T-helper 1 cell treated with Interleukin-12 subunit alpha and Interleukin-12 subunit beta and Interleukin-4 antibody, amounts not matched to agents 30 μg/mL and 1 μg/mL, for 36 hours (primary cell): ENCODE data around the gene EWSR1.
"Not testable (repeated sequence)": the region's sequence is repeated elsewhere in the genome, so short reads cannot be mapped to it uniquely, and the experiment has no call there.

Experiments used
- H3K27ac Mint-ChIP-seq: one replicate; pipeline ENCODE4 v1.8.0; 2021; ENCODE audit warnings: mild to moderate bottlenecking, mixed read lengths
- H3K27me3 Mint-ChIP-seq: one replicate; pipeline ENCODE4 v1.8.0; 2021; ENCODE audit warnings: low read depth, mixed read lengths
- H3K36me3 Mint-ChIP-seq: one replicate; pipeline ENCODE4 v1.8.0; 2021; ENCODE audit warnings: low read depth, mixed read lengths
- H3K4me1 Mint-ChIP-seq: one replicate; pipeline ENCODE4 v1.8.0; 2021; ENCODE audit warnings: low read depth, mixed read lengths
- H3K4me3 Mint-ChIP-seq: one replicate; pipeline ENCODE4 v1.8.0; 2021; ENCODE audit warnings: mild to moderate bottlenecking, moderate library complexity, mixed read lengths
- H3K9me3 Mint-ChIP-seq: one replicate; pipeline ENCODE4 v1.8.0; 2021; ENCODE audit warnings: mixed read lengths

The EWSR1 gene

GRCh38 chr22:29336751-29337490 lies 68.9 kb downstream of the EWSR1 start:
- Mint-ChIP-seq H3K27me3 (no peaks in the 10 kb centered on the region), H3K9me3 (no peaks in the 10 kb centered on the region), H3K27ac (no peak overlapping the region), H3K4me1 (no peaks in the 10 kb centered on the region), H3K36me3 (peaks cover 37% of the 10 kb centered on the region), H3K4me3 (no peak overlapping the region)

GRCh38 chr22:29337631-29338284 lies 69.7 kb downstream of the EWSR1 start:
- H3K27me3 Mint-ChIP-seq: no peaks in the 10 kb centered on the region
- H3K27ac Mint-ChIP-seq: no peak overlapping the region
- H3K4me1 Mint-ChIP-seq: no peaks in the 10 kb centered on the region
- H3K9me3 Mint-ChIP-seq: no peaks in the 10 kb centered on the region
- H3K36me3 Mint-ChIP-seq: peaks cover 40% of the 10 kb centered on the region
- no peak overlapping the region for H3K4me3 Mint-ChIP-seq

GRCh38 chr22:29338398-29338797 lies 70.3 kb downstream of the EWSR1 start:
- no peaks in the 10 kb centered on the region for H3K4me1 Mint-ChIP-seq
- no peaks in the 10 kb centered on the region for H3K27me3 Mint-ChIP-seq
- no peak overlapping the region for H3K27ac Mint-ChIP-seq
- no peak overlapping the region for H3K4me3 Mint-ChIP-seq
- peaks cover 38% of the 10 kb centered on the region for H3K36me3 Mint-ChIP-seq
- no peaks in the 10 kb centered on the region for H3K9me3 Mint-ChIP-seq

- no peak overlapping the region for H3K4me3 Mint-ChIP-seq
- no peaks in the 10 kb centered on the region for H3K9me3 Mint-ChIP-seq
- no peak overlapping the region for H3K27ac Mint-ChIP-seq
- no peaks in the 10 kb centered on the region for H3K4me1 Mint-ChIP-seq
- H3K36me3 Mint-ChIP-seq: peaks cover 38% of the 10 kb centered on the region
- H3K27me3 Mint-ChIP-seq: no peaks in the 10 kb centered on the region
Observed at GRCh38 chr22:29339381-29340235, 71.5 kb downstream of the EWSR1 start.

GRCh38 chr22:29340566-29340965 lies 72.5 kb downstream of the EWSR1 start:
- Mint-ChIP-seq H3K4me3 (no peak overlapping the region), H3K27ac (no peak overlapping the region), H3K9me3 (no peaks in the 10 kb centered on the region), H3K36me3 (peaks cover 39% of the 10 kb centered on the region), H3K4me1 (no peaks in the 10 kb centered on the region), H3K27me3 (no peaks in the 10 kb centered on the region)

- Mint-ChIP-seq H3K9me3 (no peaks in the 10 kb centered on the region), H3K4me1 (no peaks in the 10 kb centered on the region), H3K4me3 (no peak overlapping the region), H3K27me3 (no peaks in the 10 kb centered on the region), H3K27ac (no peak overlapping the region), H3K36me3 (peaks cover 38% of the 10 kb centered on the region)
Observed at GRCh38 chr22:29341056-29341848, 73.2 kb downstream of the EWSR1 start.

GRCh38 chr22:29341849-29342127 lies 73.7 kb downstream of the EWSR1 start:
- H3K27ac Mint-ChIP-seq: no peak overlapping the region
- no peaks in the 10 kb centered on the region for H3K4me1 Mint-ChIP-seq
- peaks cover 41% of the 10 kb centered on the region for H3K36me3 Mint-ChIP-seq
- H3K9me3 Mint-ChIP-seq: no peaks in the 10 kb centered on the region
- no peak overlapping the region for H3K4me3 Mint-ChIP-seq
- no peaks in the 10 kb centered on the region for H3K27me3 Mint-ChIP-seq

GRCh38 chr22:29342177-29342576 lies 74.1 kb downstream of the EWSR1 start:
- H3K36me3 Mint-ChIP-seq: peaks cover 43% of the 10 kb centered on the region
- no peak overlapping the region for H3K27ac Mint-ChIP-seq

GRCh38 chr22:29342577-29343312 lies 74.7 kb downstream of the EWSR1 start:
- no peak overlapping the region for H3K27ac Mint-ChIP-seq
- no peaks in the 10 kb centered on the region for H3K4me1 Mint-ChIP-seq
- H3K36me3 Mint-ChIP-seq: peaks cover 44% of the 10 kb centered on the region
- H3K27me3 Mint-ChIP-seq: no peaks in the 10 kb centered on the region
- H3K4me3 Mint-ChIP-seq: no peak overlapping the region
- H3K9me3 Mint-ChIP-seq: no peaks in the 10 kb centered on the region

More at GRCh38 chr22:29342177-29342576, 74.1 kb downstream of the EWSR1 start:
- Mint-ChIP-seq H3K9me3 (no peaks in the 10 kb centered on the region), H3K27me3 (no peaks in the 10 kb centered on the region), H3K4me3 (no peak overlapping the region), H3K4me1 (no peaks in the 10 kb centered on the region)

GRCh38 chr22:29343313-29343805 lies 75.3 kb downstream of the EWSR1 start:
- H3K27ac Mint-ChIP-seq: no peak overlapping the region
- H3K27me3 Mint-ChIP-seq: no peaks in the 10 kb centered on the region
- H3K4me3 Mint-ChIP-seq: no peak overlapping the region
- no peaks in the 10 kb centered on the region for H3K9me3 Mint-ChIP-seq
- H3K4me1 Mint-ChIP-seq: no peaks in the 10 kb centered on the region
- peaks cover 41% of the 10 kb centered on the region for H3K36me3 Mint-ChIP-seq

- Mint-ChIP-seq H3K4me3 (no peak overlapping the region), H3K36me3 (peaks cover 40% of the 10 kb centered on the region), H3K4me1 (no peaks in the 10 kb centered on the region), H3K9me3 (no peaks in the 10 kb centered on the region), H3K27ac (no peak overlapping the region), H3K27me3 (no peaks in the 10 kb centered on the region)
Observed at GRCh38 chr22:29344137-29344536, 76.1 kb downstream of the EWSR1 start.

- not testable (repeated sequence) for H3K9me3 Mint-ChIP-seq, H3K4me3 Mint-ChIP-seq, H3K27ac Mint-ChIP-seq, H3K4me1 Mint-ChIP-seq, H3K27me3 Mint-ChIP-seq
- peaks cover 39% of the 10 kb centered on the region for H3K36me3 Mint-ChIP-seq
Observed at GRCh38 chr22:29344889-29345288, 76.8 kb downstream of the EWSR1 start.

- peaks cover 44% of the 10 kb centered on the region for H3K36me3 Mint-ChIP-seq
- H3K27ac Mint-ChIP-seq: no peak overlapping the region
- H3K27me3 Mint-ChIP-seq: no peaks in the 10 kb centered on the region
- no peak overlapping the region for H3K4me3 Mint-ChIP-seq
- no peaks in the 10 kb centered on the region for H3K9me3 Mint-ChIP-seq
- H3K4me1 Mint-ChIP-seq: no peaks in the 10 kb centered on the region
Observed at GRCh38 chr22:29345932-29346331, 77.9 kb downstream of the EWSR1 start.

GRCh38 chr22:29346659-29347058 lies 78.6 kb downstream of the EWSR1 start:
- peaks cover 46% of the 10 kb centered on the region for H3K36me3 Mint-ChIP-seq
- no peak overlapping the region for H3K27ac Mint-ChIP-seq
- H3K4me3 Mint-ChIP-seq: no peak overlapping the region
- H3K4me1 Mint-ChIP-seq: no peaks in the 10 kb centered on the region
- H3K9me3 Mint-ChIP-seq: no peaks in the 10 kb centered on the region
- no peaks in the 10 kb centered on the region for H3K27me3 Mint-ChIP-seq
